PC-9 (cell line): Measurements from ENCODE around the gene TLE3.

Source experiments
- CTCF ChIP-seq: fragments of 200-600 bp; sonication (generic); conservative IDR thresholded peaks from 2 replicates; pipeline ENCODE4 v1.6.1; 2017; ENCODE audit warnings: mixed run types, antibody characterized with exemption, mild to moderate bottlenecking, moderate library complexity
- EZH2 ChIP-seq: fragments of 200-600 bp; sonication (generic); IDR thresholded peaks from 2 replicates; pipeline ENCODE4 v1.8.0; 2017; ENCODE audit warnings: antibody characterized with exemption, low read depth

GRCh38 chr15:70071799-70072198, 25.9 kb downstream of the TLE3 start:
- TF ChIP-seq EZH2, result no peak
- TF ChIP-seq CTCF, result no peak
